Large intestine (tissue), 3 donors: Measurements from ENCODE around the gene CLDN4. TPM values are rescaled to one million over a fixed set of nuclear protein-coding genes. Genes with fewer than 3 reads are reported as not detected.
"Not testable (repeated sequence)": the region's sequence is repeated elsewhere in the genome, so short reads cannot be mapped to it uniquely, and the experiment has no call there.

Experiments used
- DNase-seq, 2 donors: peaks; one replicate each; pipeline versions ENCODE4 v3.0.0 to v3.0.0-alpha.2; 2013
- H3K27ac ChIP-seq: one replicate; pipeline ENCODE4 v1.5.1; 2013; ENCODE audit warnings: low read length
- H3K27me3 ChIP-seq: 2 replicates; pipeline ENCODE4 v1.6.1; 2013; ENCODE audit warnings: low read length; ENCODE audit not compliant: control insufficient read depth, insufficient read depth
- H3K36me3 ChIP-seq: 2 replicates; pipeline ENCODE4 v1.6.1; 2013; ENCODE audit warnings: low read length; ENCODE audit not compliant: control insufficient read depth, insufficient read depth
- H3K4me1 ChIP-seq: one replicate; pipeline ENCODE4 v1.6.1; 2013; ENCODE audit warnings: low read length; ENCODE audit not compliant: control insufficient read depth, insufficient read depth
- H3K4me3 ChIP-seq: one replicate; pipeline ENCODE4 v1.5.1; 2013; ENCODE audit warnings: low read length
- H3K9me3 ChIP-seq: one replicate; pipeline ENCODE4 v1.6.1; 2013; ENCODE audit warnings: mild to moderate bottlenecking, low read depth, low read length, moderate library complexity; ENCODE audit not compliant: control insufficient read depth
- WGBS: methylation state at CpG from one replicate; pipeline ENCODE4 v1.1.5; 2013; ENCODE audit warnings: low lambda C conversion rate; ENCODE audit not compliant: insufficient coverage; 5-methylcytosine and 5-hydroxymethylcytosine counted together
- polyA plus RNA-seq: library from polyadenylated mRNA; unstranded; fragments of 120-200 nt; gene quantifications from one replicate; pipeline ENCODE4 v1.2.1, GENCODE V29; 2013

The CLDN4 gene
- polyA plus RNA-seq, 1 donor: 395 TPM

DNA sequence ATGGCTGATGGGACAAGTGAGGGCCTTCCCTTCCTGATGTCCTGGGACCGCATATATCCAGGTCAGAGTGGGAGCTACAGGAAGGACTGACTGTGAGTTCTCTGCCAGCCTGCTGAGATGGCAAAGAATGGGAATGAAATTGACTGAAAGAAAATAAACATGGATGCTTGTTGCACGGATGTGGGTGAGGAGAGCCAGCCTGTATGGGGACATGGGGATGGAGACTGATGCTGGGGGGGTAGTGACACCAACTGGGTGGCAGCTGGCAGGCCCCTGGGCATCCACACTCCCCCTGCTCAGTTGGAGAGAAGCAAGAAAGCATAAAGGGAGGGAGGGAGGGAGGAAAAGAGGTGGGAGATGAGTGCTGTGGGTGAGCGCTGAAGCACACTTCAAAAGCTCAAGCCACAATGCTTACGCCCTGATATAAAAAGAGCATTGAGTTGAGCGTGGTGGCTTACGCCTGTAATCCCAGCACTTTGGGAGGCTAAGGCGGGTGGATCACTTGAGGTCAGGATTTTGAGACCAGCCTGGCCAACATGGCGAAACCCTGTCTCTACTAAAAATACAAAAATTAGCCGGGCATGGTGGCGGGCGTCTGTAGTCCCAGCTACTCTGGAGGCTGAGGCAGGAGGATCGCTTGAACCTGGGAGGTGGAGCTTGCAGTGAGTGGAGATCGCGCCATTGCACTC lies 9.1 kb upstream of the CLDN4 start:
- not testable (repeated sequence) for H3K27me3 ChIP-seq, H3K9me3 ChIP-seq, H3K4me3 ChIP-seq, H3K36me3 ChIP-seq, DNase-seq
- peak overlapping the region; percentile 99 for H3K27ac ChIP-seq
- no CpG with 5 or more reads among the region's 14 CpGs for WGBS
- H3K4me1 ChIP-seq: peaks cover 42% of the 10 kb centered on the region

DNA sequence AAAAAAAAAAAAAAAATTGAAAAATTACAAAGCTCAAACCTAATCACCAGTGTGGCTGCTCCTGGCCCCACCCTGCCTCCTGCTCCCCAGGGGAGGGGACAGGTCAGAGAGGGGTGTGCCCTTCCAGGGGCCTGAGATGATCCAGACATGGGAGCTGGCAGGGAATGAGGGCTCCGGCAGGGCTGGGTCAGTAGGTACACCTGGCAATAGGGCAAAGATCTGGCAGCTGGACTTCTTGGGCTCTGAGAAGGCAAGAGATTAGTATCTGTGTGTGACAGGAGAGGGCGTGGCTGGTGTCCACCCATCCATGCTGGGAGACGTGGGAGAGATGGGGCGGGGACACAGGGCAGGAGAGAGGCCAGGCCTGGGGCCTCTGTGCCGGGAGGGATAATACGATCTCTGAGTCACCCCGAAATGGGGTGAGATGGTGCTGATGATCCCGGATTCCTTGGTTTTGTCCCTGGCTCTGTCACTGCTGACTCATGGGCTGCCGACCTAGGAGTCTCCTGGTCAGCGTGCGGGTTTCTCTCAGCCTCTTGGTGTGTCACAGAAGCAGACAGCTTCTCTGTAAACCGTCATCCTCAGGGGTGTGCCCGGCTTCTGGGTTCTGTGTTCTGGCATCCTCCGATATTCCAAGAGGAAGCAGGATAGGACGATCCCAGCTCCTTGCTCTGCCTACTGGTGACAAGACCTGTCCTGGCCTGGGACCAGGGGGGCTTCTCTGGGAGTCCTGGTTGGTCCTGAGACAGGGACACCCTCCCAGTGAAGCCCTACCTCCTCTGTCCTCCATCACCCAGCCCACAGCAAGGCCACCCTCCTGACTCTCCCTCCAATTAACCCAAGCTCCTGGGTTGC lies 8.2 kb upstream of the CLDN4 start:
- peak overlapping the region; percentile 99 for H3K27ac ChIP-seq
- peak; percentile 94 to 98 for DNase-seq
- WGBS: no CpG with 5 or more reads among the region's 15 CpGs
- no peaks in the 10 kb centered on the region for H3K9me3 ChIP-seq
- H3K27me3 ChIP-seq: no peaks in the 10 kb centered on the region
- no peaks in the 10 kb centered on the region for H3K36me3 ChIP-seq
- peaks cover 50% of the 10 kb centered on the region for H3K4me1 ChIP-seq
- H3K4me3 ChIP-seq: peak overlapping the region; percentile 21

DNA sequence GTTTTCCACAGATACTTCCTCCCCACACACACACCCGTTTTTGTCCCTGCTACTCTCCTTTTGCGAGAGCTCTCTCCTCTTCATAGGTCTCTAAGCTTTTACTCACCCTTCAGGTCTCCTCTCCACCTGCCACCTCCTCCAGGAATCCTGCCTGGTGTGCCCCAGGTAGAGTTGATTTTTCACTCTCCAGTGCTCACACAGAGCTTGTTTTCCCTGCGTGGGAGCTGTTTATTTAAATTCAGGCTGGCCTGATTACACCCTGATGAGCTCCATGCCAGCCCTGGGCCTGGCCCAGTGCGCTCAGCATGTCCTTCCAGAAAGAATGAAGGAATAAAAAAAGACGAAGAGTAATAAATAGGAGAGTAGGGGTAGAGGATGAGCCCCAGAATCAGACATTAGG lies 7.5 kb upstream of the CLDN4 start:
- no peak for DNase-seq
- 57% methylated on average over 2 of the region's 5 CpGs for WGBS
- peaks cover 53% of the 10 kb centered on the region for H3K4me1 ChIP-seq
- no peaks in the 10 kb centered on the region for H3K36me3 ChIP-seq
- peak overlapping the region; percentile 99 for H3K27ac ChIP-seq
- peak overlapping the region; percentile 21 for H3K4me3 ChIP-seq
- no peaks in the 10 kb centered on the region for H3K27me3 ChIP-seq
- H3K9me3 ChIP-seq: no peaks in the 10 kb centered on the region

DNA sequence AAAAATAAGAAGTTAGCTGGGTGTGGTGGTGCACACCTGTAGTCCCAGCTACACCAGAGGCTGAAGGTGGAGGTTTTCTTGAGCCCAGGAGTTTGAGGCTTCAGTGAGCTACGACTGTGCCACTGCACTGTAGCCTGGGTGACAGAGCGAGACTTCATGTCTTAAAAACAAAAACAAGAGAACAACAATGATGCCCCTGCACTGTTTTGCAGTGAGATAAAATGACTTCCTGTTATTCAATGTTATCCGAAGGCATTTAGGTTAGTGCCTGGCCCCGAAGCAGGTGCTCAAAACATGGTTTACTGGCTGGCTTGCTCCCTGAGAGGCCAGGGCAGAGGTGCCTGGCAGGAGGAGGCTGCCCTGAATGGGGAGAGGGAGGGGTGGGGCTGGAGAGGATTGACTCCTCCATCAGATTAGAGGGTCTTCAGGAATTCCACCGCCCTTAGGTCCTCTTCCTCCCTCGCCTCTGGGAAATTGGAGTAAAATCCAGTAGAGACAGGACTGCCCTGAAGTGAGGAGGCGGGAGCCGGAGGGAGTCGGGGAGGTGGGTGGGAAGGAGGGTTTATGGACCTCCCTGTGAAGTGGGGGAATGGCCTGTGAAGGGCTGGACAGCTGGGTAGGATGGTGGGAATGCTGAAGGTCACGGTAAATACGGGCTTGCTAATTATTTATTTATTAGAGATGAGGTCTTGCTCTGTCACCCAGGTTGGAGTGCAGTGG lies 6.8 kb upstream of the CLDN4 start:
- no peak for DNase-seq
- Histone ChIP-seq H3K4me1 (peaks cover 60% of the 10 kb centered on the region), H3K27ac (peak overlapping the region; percentile 99), H3K4me3 (no peak overlapping the region), H3K9me3 (no peaks in the 10 kb centered on the region), H3K27me3 (no peaks in the 10 kb centered on the region), H3K36me3 (no peaks in the 10 kb centered on the region)
- WGBS: 100% methylated on average over 1 of the region's 11 CpGs

DNA sequence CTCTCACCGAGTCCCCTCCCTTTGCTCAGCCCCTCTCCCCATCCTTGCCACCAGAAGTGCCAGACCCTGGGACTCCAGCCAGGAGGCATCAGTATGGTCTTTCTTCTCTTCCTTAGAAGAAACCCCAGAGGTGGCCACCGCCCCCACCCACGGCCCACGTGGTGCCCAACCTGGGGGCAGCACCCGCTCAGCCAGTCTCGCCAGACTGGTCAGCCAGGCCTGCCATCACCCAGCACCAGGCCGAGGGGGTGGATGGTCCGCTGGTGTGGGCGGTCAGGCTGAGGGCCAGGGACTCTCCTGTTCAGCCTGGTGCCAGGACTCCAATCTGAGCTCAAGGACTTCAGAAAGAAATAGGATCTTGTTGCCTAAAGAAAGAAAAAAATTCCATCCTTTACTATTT lies 5.8 kb upstream of the CLDN4 start:
- Histone ChIP-seq H3K4me3 (no peak overlapping the region), H3K27me3 (no peaks in the 10 kb centered on the region), H3K27ac (no peak overlapping the region), H3K9me3 (no peaks in the 10 kb centered on the region), H3K36me3 (no peaks in the 10 kb centered on the region), H3K4me1 (peaks cover 70% of the 10 kb centered on the region)
- no CpG with 5 or more reads among the region's 9 CpGs for WGBS
- DNase-seq: no peak

DNA sequence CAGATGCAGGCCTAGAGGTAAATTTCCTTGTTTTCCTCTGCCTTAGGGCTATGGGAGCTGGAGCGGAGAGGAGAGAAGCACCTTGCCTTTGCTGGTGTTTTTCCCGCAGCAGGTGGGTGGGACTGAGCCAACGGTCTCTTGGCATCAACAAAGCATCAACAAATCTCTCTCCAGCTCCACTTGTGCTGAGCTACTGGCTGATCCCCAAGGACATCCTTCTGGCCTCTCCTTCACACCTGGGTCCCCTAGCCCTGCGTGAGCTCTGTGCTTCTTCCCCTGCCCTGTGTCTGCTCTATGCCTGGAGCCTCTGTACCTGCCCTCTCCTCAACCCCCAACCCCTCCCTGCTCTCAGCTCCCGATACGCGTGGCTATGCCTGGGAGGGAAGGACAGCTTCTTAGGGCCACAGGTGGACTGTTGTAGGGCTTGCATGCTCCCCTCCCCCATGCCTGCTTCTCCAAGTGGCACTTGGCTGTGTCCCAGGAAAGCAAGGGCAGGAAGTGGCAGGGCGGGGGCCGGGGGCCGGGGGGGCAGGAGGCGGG lies 3.2 kb upstream of the CLDN4 start:
- no peaks in the 10 kb centered on the region for H3K36me3 ChIP-seq
- no CpG with 5 or more reads among the region's 11 CpGs for WGBS
- H3K27ac ChIP-seq: peak overlapping the region; percentile 100
- H3K9me3 ChIP-seq: no peaks in the 10 kb centered on the region
- no peak overlapping the region for H3K4me3 ChIP-seq
- H3K27me3 ChIP-seq: no peaks in the 10 kb centered on the region
- peak; percentile 85 to 91 for DNase-seq
- peaks cover 61% of the 10 kb centered on the region for H3K4me1 ChIP-seq

DNA sequence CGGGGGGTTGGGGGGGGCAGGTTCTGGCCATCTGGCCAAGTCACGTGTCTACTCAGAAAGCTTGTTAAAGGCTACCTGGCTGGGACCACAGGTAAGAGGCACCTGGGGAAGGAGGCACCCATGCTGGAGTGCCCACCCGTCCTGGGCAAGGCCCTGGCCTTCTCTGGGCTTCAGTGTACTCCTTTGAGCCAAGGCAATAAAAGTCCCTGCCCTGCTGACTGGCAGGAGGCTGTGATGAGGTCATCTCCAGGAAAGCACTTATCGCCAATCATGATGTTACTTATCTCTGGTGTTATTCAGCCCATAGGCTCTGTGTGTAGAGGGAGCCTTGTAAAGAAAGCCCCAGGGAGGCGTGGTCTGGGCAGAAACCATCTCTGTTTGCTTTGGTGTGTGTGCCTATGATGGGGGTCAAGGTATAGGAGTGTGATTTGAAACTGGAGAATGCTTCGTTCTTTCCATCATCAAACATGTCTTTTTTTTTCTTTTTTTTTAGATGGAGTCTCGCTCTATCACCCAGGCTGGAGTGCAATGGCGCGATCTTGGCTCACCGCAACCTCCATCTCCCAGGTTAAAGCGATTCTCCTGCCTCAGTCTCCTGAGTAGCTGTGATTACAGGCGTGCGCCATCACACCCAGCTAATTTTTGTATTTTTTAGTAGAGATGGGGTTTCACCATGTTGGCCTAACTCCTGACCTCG lies 2.5 kb upstream of the CLDN4 start:
- Histone ChIP-seq H3K36me3 (no peaks in the 10 kb centered on the region), H3K27me3 (no peaks in the 10 kb centered on the region), H3K4me1 (peaks cover 55% of the 10 kb centered on the region), H3K4me3 (no peak overlapping the region), H3K27ac (peak overlapping the region; percentile 100), H3K9me3 (no peaks in the 10 kb centered on the region)
- WGBS: no CpG with 5 or more reads among the region's 14 CpGs
- peak; percentile 97 to 99 for DNase-seq

DNA sequence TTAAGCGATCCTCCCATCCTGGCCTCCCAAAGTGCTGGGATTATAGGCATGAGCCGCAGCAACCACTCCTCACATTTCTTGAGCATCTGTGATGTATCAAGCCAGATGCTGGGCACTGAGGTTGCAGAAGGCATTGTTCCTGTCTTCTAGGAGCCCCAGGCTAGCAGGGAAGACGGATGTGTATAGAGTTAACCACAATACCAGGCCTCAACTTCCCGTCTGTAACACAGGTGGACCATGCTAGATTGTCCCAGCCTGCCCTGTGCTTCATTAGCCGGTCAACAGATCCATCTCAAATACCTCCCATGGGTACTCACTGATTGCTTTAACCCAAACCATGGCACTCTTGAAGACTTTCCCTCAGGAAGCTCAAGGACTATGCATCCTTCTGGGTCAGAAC lies 1.8 kb upstream of the CLDN4 start:
- Histone ChIP-seq H3K36me3 (no peaks in the 10 kb centered on the region), H3K4me3 (no peak overlapping the region), H3K9me3 (no peaks in the 10 kb centered on the region), H3K27ac (peak overlapping the region; percentile 100), H3K4me1 (peaks cover 52% of the 10 kb centered on the region), H3K27me3 (no peaks in the 10 kb centered on the region)
- no CpG with 5 or more reads among the region's 5 CpGs for WGBS
- no peak for DNase-seq

DNA sequence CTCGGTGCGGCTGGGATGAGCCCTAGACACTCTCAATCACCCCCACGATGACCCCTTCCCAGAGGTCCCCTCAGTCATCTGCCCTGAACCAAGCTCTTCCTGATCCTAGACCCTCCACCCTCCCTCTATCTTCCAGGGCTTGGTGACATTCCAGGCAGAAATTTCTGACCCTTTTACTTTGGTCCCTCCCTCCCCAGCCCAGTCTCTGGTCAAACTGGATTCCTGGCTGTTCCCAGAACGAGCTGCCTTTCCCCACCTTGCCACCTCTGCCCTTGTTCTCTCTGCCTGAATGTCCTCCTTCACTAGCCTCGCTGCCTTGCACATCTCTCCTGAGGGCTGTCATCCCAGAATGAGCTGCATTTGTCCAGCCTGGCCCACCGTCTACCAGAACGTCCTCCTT lies 1.3 kb upstream of the CLDN4 start:
- peaks cover 4% of the 10 kb centered on the region for H3K9me3 ChIP-seq
- no peaks in the 10 kb centered on the region for H3K36me3 ChIP-seq
- H3K4me1 ChIP-seq: peaks cover 47% of the 10 kb centered on the region
- H3K27ac ChIP-seq: peak overlapping the region; percentile 100
- WGBS: no CpG with 5 or more reads among the region's 7 CpGs
- DNase-seq: no peak
- H3K27me3 ChIP-seq: no peaks in the 10 kb centered on the region
- H3K4me3 ChIP-seq: peak overlapping the region; percentile 95
